Mucosa of stomach (tissue), 1 donor: ENCODE results near the gene MYO3B.

ENCODE experiments used
- H3K27me3 ChIP-seq: one replicate; pipeline ENCODE4 v1.7.0; 2013; ENCODE audit warnings: mild to moderate bottlenecking, low read length; ENCODE audit not compliant: control insufficient read depth, insufficient read depth
- H3K36me3 ChIP-seq: one replicate; pipeline ENCODE4 v1.7.0; 2013; ENCODE audit warnings: low read length; ENCODE audit not compliant: control insufficient read depth, insufficient read depth
- H3K4me1 ChIP-seq: one replicate; pipeline ENCODE4 v1.7.0; 2013; ENCODE audit warnings: mild to moderate bottlenecking, low read length; ENCODE audit not compliant: control insufficient read depth, insufficient read depth
- H3K4me3 ChIP-seq: one replicate; pipeline ENCODE4 v1.7.0; 2013; ENCODE audit warnings: low read length
- H3K9ac ChIP-seq: one replicate; pipeline ENCODE4 v1.7.0; 2013; ENCODE audit warnings: mild to moderate bottlenecking, low read length, moderate library complexity
- H3K9me3 ChIP-seq: one replicate; pipeline ENCODE4 v1.7.0; 2013; ENCODE audit warnings: mild to moderate bottlenecking, low read length, moderate library complexity; ENCODE audit not compliant: control insufficient read depth
- donor health status: Pancreatic carcinoma.

MYO3B gene

GRCh38 chr2:170391697-170392096 is 213.8 kb downstream of the MYO3B start:
- Histone ChIP-seq H3K4me3 (no peak overlapping the region), H3K27me3 (peaks cover 9% of the 10 kb centered on the region), H3K4me1 (no peaks in the 10 kb centered on the region), H3K36me3 (no peaks in the 10 kb centered on the region), H3K9me3 (no peaks in the 10 kb centered on the region), H3K9ac (no peak overlapping the region)

- Histone ChIP-seq H3K9me3 (no peaks in the 10 kb centered on the region), H3K9ac (no peak overlapping the region)
These were observed 216.0 kb downstream of the MYO3B start for GRCh38 chr2:170393861-170394498.

GRCh38 chr2:170394641-170395387 is 216.9 kb downstream of the MYO3B start:
- peaks cover 12% of the 10 kb centered on the region for H3K27me3 ChIP-seq
- no peak overlapping the region for H3K4me3 ChIP-seq
- H3K9me3 ChIP-seq = no peaks in the 10 kb centered on the region
- H3K4me1 ChIP-seq = no peaks in the 10 kb centered on the region
- H3K36me3 ChIP-seq = no peaks in the 10 kb centered on the region
- no peak overlapping the region for H3K9ac ChIP-seq

More at GRCh38 chr2:170393861-170394498, 216.0 kb downstream of the MYO3B start:
- Histone ChIP-seq H3K4me1 (no peaks in the 10 kb centered on the region), H3K4me3 (no peak overlapping the region), H3K27me3 (peaks cover 12% of the 10 kb centered on the region), H3K36me3 (no peaks in the 10 kb centered on the region)

- Histone ChIP-seq H3K36me3 (no peaks in the 10 kb centered on the region), H3K27me3 (peaks cover 12% of the 10 kb centered on the region), H3K9ac (no peak overlapping the region), H3K9me3 (no peaks in the 10 kb centered on the region), H3K4me3 (no peak overlapping the region), H3K4me1 (no peaks in the 10 kb centered on the region)
These were observed 219.0 kb downstream of the MYO3B start for GRCh38 chr2:170396799-170397459.

GRCh38 chr2:170401187-170401586 is 223.2 kb downstream of the MYO3B start:
- no peaks in the 10 kb centered on the region for H3K9me3 ChIP-seq
- H3K27me3 ChIP-seq = peaks cover 6% of the 10 kb centered on the region
- H3K4me1 ChIP-seq = no peaks in the 10 kb centered on the region
- H3K9ac ChIP-seq = no peak overlapping the region
- no peak overlapping the region for H3K4me3 ChIP-seq
- H3K36me3 ChIP-seq = no peaks in the 10 kb centered on the region

GRCh38 chr2:170404846-170405245 is 226.9 kb downstream of the MYO3B start:
- no peak overlapping the region for H3K9ac ChIP-seq
- H3K27me3 ChIP-seq = no peaks in the 10 kb centered on the region
- H3K36me3 ChIP-seq = no peaks in the 10 kb centered on the region
- H3K9me3 ChIP-seq = no peaks in the 10 kb centered on the region
- H3K4me3 ChIP-seq = no peak overlapping the region
- H3K4me1 ChIP-seq = peaks cover 8% of the 10 kb centered on the region

GRCh38 chr2:170405326-170405725 is 227.4 kb downstream of the MYO3B start:
- no peaks in the 10 kb centered on the region for H3K27me3 ChIP-seq
- H3K9me3 ChIP-seq = no peaks in the 10 kb centered on the region
- no peak overlapping the region for H3K9ac ChIP-seq
- H3K36me3 ChIP-seq = no peaks in the 10 kb centered on the region
- H3K4me1 ChIP-seq = peaks cover 8% of the 10 kb centered on the region
- H3K4me3 ChIP-seq = no peak overlapping the region

GRCh38 chr2:170408461-170409163 is 230.7 kb downstream of the MYO3B start:
- Histone ChIP-seq H3K4me1 (peaks cover 8% of the 10 kb centered on the region), H3K9ac (no peak overlapping the region), H3K36me3 (no peaks in the 10 kb centered on the region), H3K27me3 (no peaks in the 10 kb centered on the region), H3K4me3 (no peak overlapping the region), H3K9me3 (no peaks in the 10 kb centered on the region)

GRCh38 chr2:170409164-170409535 is 231.2 kb downstream of the MYO3B start:
- Histone ChIP-seq H3K36me3 (no peaks in the 10 kb centered on the region), H3K4me1 (peaks cover 8% of the 10 kb centered on the region), H3K9me3 (no peaks in the 10 kb centered on the region), H3K4me3 (no peak overlapping the region), H3K27me3 (no peaks in the 10 kb centered on the region), H3K9ac (no peak overlapping the region)

- no peak overlapping the region for H3K9ac ChIP-seq
- H3K9me3 ChIP-seq = no peaks in the 10 kb centered on the region
- H3K4me1 ChIP-seq = peaks cover 8% of the 10 kb centered on the region
- no peak overlapping the region for H3K4me3 ChIP-seq
- no peaks in the 10 kb centered on the region for H3K36me3 ChIP-seq
- no peaks in the 10 kb centered on the region for H3K27me3 ChIP-seq
These were observed 233.7 kb downstream of the MYO3B start for GRCh38 chr2:170411660-170412059.

GRCh38 chr2:170420961-170421687 is 243.2 kb downstream of the MYO3B start:
- H3K36me3 ChIP-seq = no peaks in the 10 kb centered on the region
- no peak overlapping the region for H3K4me3 ChIP-seq
- no peak overlapping the region for H3K9ac ChIP-seq
- H3K9me3 ChIP-seq = no peaks in the 10 kb centered on the region
- H3K27me3 ChIP-seq = no peaks in the 10 kb centered on the region
- no peaks in the 10 kb centered on the region for H3K4me1 ChIP-seq
